HPDE6-E6E7 (cell line): Measurements from ENCODE around the gene PSG1.

Experiments
- DNase-seq: peaks from one replicate; pipeline ENCODE4 v3.0.0; 2011; ENCODE audit warnings: missing footprints; ENCODE audit errors: extremely low spot score

PSG1 gene

GRCh38 chr19:42819960-42820650, 59.4 kb downstream of the PSG1 start:
- peak; percentile 49 for DNase-seq

DNA sequence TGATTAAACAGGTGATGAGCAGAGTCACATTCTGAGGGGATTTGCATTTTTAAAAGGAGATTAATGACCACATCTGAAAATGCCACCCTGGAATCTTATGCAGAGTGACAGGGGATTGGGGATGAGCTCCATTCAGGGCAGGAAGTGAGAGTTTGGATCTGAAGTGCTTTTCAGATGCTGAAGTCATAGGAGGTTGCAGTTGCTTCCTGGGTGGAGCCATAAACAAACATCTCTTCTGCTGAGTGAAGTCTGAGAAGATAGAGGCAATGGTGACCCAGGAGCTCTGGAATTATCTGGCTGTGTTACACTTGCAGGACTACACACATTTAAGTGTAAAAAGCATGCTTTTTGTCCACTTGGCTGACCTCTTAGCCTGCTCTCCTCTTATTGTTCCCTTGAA, 62.6 kb downstream of the PSG1 start:
- no peak for DNase-seq
